HEK293T (cell line): Measurements from ENCODE around the gene ANKRD7.

ENCODE experiments used
- ARNT ChIP-seq: fragments of 450-650 bp; IDR thresholded peaks from 2 replicates; pipeline ENCODE4 v1.6.1; 2017; ENCODE audit warnings: mild to moderate bottlenecking
- FOXA1 ChIP-seq: fragments of 450-650 bp; IDR thresholded peaks from 2 replicates; pipeline ENCODE4 v1.6.1; 2016; ENCODE audit warnings: mild to moderate bottlenecking
- FOXK2 ChIP-seq: fragments of 450-650 bp; IDR thresholded peaks from 2 replicates; pipeline ENCODE4 v1.6.1; 2016; ENCODE audit warnings: mild to moderate bottlenecking
- SP1 ChIP-seq: fragments of 450-650 bp; IDR thresholded peaks from 2 replicates; pipeline ENCODE4 v1.6.1; 2017
- TARDBP ChIP-seq: fragments of 450-650 bp; IDR thresholded peaks from 2 replicates; pipeline ENCODE4 v1.6.1; 2016
- ZNF384 ChIP-seq: fragments of 450-650 bp; IDR thresholded peaks from 2 replicates; pipeline ENCODE4 v1.6.1; 2016

DNA sequence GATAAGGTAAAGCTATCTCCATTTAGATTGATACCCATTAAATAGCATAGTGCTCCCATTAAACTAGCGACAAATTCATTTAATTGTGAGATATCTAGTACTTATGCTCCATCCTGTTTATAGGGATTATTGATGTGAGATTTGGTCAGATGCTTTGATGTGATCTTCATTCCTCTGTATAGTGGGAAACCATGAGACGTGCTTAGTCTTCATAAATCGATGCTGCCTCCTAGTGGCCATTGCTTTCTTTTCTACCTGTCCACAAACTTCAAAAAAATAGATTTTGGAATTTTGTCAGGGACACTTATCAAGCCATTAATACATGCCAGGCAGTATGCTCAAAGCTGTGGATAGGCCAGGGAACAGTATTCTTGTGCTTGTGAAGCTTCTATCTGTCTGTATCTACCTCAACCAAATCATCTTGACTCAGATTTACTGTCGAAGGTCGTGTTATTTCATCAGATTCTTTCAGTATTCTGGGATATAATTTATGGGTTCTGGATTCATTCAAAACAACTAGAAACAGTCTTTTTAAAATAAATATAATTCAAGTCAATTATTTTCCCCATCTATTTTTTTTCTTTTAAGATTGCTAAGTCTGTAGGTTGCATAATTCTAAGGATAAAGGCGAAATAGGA, 28.5 kb upstream of the ANKRD7 start:
- TF ChIP-seq ZNF384, result no peak
- no peak for TF ChIP-seq FOXK2
- no peak for TF ChIP-seq FOXA1
- no peak for TF ChIP-seq TARDBP
- no peak for TF ChIP-seq ARNT
- no peak for TF ChIP-seq SP1
